Activated B cell treated with CpG ODN at 0.5 μM for 24 hours (primary cell): Measurements from ENCODE around the gene FOXN1. TPM values are rescaled to one million over a fixed set of nuclear protein-coding genes. Genes with fewer than 3 reads are reported as not detected.

Experiments used
- ATAC-seq: fragments of 200-7000 bp; cut with Tn5 transposase; one replicate; pipeline ENCODE4 v1.10.0; 2021; ENCODE audit warnings: low read depth, mild to moderate bottlenecking, moderate library complexity
- CTCF ChIA-PET: fragments of 350-600 bp; sonication (Branson Sonifier 250); formaldehyde crosslinking; loops from one replicate; lab custom pipeline; 2021; ENCODE audit warnings: antibody characterized with exemption; lab: Charles Lee
- POLR2A ChIA-PET: fragments of 350-600 bp; sonication (Branson Sonifier 250); formaldehyde crosslinking; loops from one replicate; lab custom pipeline; 2021; ENCODE audit warnings: antibody characterized with exemption; lab: Charles Lee
- DNase-seq: peaks from one replicate; pipeline ENCODE4 v3.0.0; 2022
- H3K27ac Mint-ChIP-seq: one replicate; pipeline ENCODE4 v1.8.0; 2020; ENCODE audit warnings: mixed read lengths
- H3K27me3 Mint-ChIP-seq: one replicate; pipeline ENCODE4 v1.8.0; 2021; ENCODE audit warnings: mixed read lengths
- H3K36me3 Mint-ChIP-seq: one replicate; pipeline ENCODE4 v1.8.0; 2021; ENCODE audit warnings: low read depth, mixed read lengths
- H3K4me1 Mint-ChIP-seq: one replicate; pipeline ENCODE4 v1.8.0; 2021; ENCODE audit warnings: mixed read lengths
- H3K4me3 Mint-ChIP-seq: one replicate; pipeline ENCODE4 v1.8.0; 2020; ENCODE audit warnings: mild to moderate bottlenecking, mixed read lengths
- H3K9me3 Mint-ChIP-seq: one replicate; pipeline ENCODE4 v1.8.0; 2020; ENCODE audit warnings: mixed read lengths
- intact Hi-C: fragments of 100-400 bp; cut with micrococcal nuclease; formaldehyde crosslinking; loops from one replicate; pipeline ENCODE4 v1.15.1; 2024
- total RNA-seq: library from RNA; stranded (reverse); gene quantifications from 2 replicates; pipeline ENCODE4 v1.2.3, GENCODE V29; 2022
- TF ChIP-seq, protein P1 (sequence below): fragments of 200-600 bp; IDR thresholded peaks from one replicate; pipeline ENCODE4 v1.8.0; 2022; ENCODE audit warnings: antibody characterized with exemption, mild to moderate bottlenecking

The FOXN1 gene
- total RNA-seq, 1 donor from 2014 or later: not detected

GRCh38 chr17:28523876-28524275 is 17.7 kb downstream of the FOXN1 start:
- ChIA-PET CTCF (no interaction called here), POLR2A (no interaction called here)
- H3K27ac Mint-ChIP-seq: no peak overlapping the region
- DNase-seq (no peak), ATAC-seq (no peak)
- H3K9me3 Mint-ChIP-seq: no peaks in the 10 kb centered on the region
- no peaks in the 10 kb centered on the region for H3K36me3 Mint-ChIP-seq
- intact Hi-C loops: no loop called here
- H3K4me1 Mint-ChIP-seq: peaks cover 2% of the 10 kb centered on the region
- no peaks in the 10 kb centered on the region for H3K27me3 Mint-ChIP-seq
- no peak overlapping the region for H3K4me3 Mint-ChIP-seq
- TF ChIP-seq, protein P1, sequence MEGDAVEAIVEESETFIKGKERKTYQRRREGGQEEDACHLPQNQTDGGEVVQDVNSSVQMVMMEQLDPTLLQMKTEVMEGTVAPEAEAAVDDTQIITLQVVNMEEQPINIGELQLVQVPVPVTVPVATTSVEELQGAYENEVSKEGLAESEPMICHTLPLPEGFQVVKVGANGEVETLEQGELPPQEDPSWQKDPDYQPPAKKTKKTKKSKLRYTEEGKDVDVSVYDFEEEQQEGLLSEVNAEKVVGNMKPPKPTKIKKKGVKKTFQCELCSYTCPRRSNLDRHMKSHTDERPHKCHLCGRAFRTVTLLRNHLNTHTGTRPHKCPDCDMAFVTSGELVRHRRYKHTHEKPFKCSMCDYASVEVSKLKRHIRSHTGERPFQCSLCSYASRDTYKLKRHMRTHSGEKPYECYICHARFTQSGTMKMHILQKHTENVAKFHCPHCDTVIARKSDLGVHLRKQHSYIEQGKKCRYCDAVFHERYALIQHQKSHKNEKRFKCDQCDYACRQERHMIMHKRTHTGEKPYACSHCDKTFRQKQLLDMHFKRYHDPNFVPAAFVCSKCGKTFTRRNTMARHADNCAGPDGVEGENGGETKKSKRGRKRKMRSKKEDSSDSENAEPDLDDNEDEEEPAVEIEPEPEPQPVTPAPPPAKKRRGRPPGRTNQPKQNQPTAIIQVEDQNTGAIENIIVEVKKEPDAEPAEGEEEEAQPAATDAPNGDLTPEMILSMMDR: no peak

DNA sequence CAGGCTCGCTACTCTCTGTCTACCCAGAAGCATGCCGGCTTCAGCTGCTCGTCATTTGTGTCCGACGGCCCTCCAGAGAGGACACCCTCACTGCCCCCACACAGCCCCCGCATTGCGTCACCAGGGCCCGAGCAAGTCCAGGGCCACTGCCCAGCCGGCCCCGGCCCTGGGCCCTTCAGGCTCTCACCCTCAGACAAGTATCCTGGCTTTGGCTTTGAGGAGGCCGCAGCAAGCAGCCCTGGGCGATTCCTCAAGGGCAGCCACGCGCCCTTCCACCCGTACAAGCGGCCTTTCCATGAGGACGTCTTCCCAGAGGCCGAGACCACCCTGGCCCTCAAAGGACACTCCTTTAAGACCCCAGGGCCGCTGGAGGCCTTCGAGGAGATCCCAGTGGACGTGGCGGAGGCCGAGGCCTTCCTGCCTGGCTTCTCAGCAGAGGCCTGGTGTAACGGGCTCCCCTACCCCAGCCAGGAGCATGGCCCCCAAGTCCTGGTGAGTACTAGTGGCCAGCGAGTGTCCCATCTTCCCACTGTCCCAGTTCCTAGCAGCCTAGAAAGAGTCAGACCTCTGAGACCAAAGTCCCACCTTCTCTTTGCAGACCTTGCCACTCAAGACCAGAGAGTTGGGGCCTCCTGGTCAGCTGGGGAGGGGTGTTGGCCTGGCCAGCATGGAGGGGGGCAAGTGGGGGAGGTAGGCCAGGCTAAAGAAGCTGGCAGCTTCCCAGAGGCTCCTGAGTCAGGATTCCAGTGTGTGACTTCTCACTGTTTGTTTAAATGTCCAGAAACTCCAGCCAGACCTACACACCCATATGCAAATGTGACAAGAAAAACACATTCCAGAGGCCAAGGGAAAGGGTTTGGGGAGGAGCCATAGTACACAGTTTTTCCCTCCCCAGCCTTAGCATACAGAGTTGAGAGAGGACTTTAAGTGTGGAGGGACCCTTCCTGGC is 18.6 kb downstream of the FOXN1 start:
- ATAC-seq (no peak), DNase-seq (no peak)
- TF ChIP-seq, protein P1: no peak
- Mint-ChIP-seq H3K9me3 (no peaks in the 10 kb centered on the region), H3K4me1 (no peaks in the 10 kb centered on the region), H3K4me3 (no peak overlapping the region), H3K27ac (no peak overlapping the region), H3K27me3 (no peaks in the 10 kb centered on the region), H3K36me3 (no peaks in the 10 kb centered on the region)
- ChIA-PET POLR2A (no interaction called here), CTCF (no interaction called here)
- intact Hi-C loops: no loop called here

- DNase-seq (no peak), ATAC-seq (no peak)
- Mint-ChIP-seq H3K4me3 (no peak overlapping the region), H3K27me3 (no peaks in the 10 kb centered on the region), H3K4me1 (no peaks in the 10 kb centered on the region), H3K9me3 (no peaks in the 10 kb centered on the region), H3K27ac (no peak overlapping the region), H3K36me3 (no peaks in the 10 kb centered on the region)
- intact Hi-C loops: no loop called here
- CTCF ChIA-PET: no interaction called here
- TF ChIP-seq, protein P1: no peak
- POLR2A ChIA-PET: no interaction called here
Measured at GRCh38 chr17:28526381-28526780, 20.2 kb downstream of the FOXN1 start.

DNA sequence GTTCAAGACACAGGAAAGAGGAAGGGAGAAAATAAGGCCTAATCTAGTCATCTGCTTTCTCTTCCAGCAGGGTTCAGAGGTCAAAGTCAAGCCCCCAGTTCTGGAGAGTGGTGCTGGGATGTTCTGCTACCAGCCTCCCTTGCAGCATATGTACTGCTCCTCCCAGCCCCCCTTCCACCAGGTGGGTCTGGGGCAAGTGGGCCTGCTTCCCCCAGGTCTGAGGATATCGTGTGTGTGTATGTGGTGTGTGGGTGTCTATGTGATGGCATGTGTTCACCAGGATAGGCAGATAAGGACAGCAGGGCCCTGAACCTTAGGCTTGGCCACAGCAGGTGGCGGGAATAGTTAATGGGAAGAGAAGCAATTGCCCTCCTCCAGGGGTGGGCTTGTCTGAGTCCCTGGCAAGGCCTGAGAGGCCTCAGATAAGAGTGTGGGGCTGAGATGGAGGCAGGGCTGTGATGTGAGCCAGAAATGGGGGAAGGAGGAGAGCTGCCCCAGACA is 21.1 kb downstream of the FOXN1 start:
- Mint-ChIP-seq H3K36me3 (no peaks in the 10 kb centered on the region), H3K27me3 (no peaks in the 10 kb centered on the region), H3K27ac (no peak overlapping the region), H3K9me3 (no peaks in the 10 kb centered on the region), H3K4me1 (no peaks in the 10 kb centered on the region), H3K4me3 (no peak overlapping the region)
- intact Hi-C loops: no loop called here
- ChIA-PET CTCF (no interaction called here), POLR2A (no interaction called here)
- DNase-seq: no peak
- ATAC-seq: no peak
- TF ChIP-seq, protein P1: no peak

GRCh38 chr17:28527859-28528258 is 21.7 kb downstream of the FOXN1 start:
- POLR2A ChIA-PET: no interaction called here

More at GRCh38 chr17:28527859-28528258, 21.7 kb downstream of the FOXN1 start:
- CTCF ChIA-PET: no interaction called here
- intact Hi-C loops: no loop called here
- no peaks in the 10 kb centered on the region for H3K4me1 Mint-ChIP-seq
- TF ChIP-seq, protein P1: no peak
- no peak overlapping the region for H3K27ac Mint-ChIP-seq
- no peaks in the 10 kb centered on the region for H3K9me3 Mint-ChIP-seq
- DNase-seq (no peak), ATAC-seq (no peak)
- H3K36me3 Mint-ChIP-seq: no peaks in the 10 kb centered on the region
- no peaks in the 10 kb centered on the region for H3K27me3 Mint-ChIP-seq
- no peak overlapping the region for H3K4me3 Mint-ChIP-seq
